Measurements from ENCODE around the gene CD274. TPM values are rescaled to one million over a fixed set of nuclear protein-coding genes. Genes with fewer than 3 reads are reported as not detected.

Gene CD274
- total and polyA plus RNA-seq, 4 experiments from 2014 or later, result 7.9 to 23.0 (median 13.5) TPM

- Mint-ChIP-seq H3K9me3 (no peaks in the 10 kb centered on the region), H3K27ac (no peak overlapping the region), H3K4me3 (no peak overlapping the region), H3K27me3 (no peaks in the 10 kb centered on the region), H3K36me3 (no peaks in the 10 kb centered on the region), H3K4me1 (no peaks in the 10 kb centered on the region)
- H3K4me1 ChIP-seq (ENCODE audit: insufficient read depth, low read length), result no peaks in the 10 kb centered on the region
- no peak overlapping the region for H3K4me3 ChIP-seq (ENCODE audit: low read length in 2 of 2)
- ChIA-PET CTCF (ENCODE audit: partially characterized antibody) (interaction anchor here (1.5 kb wide), 1 partner anchor 106 kb away, joined by 8 read pairs; no protein-coding TSS in a partner anchor), POLR2A (ENCODE audit: partially characterized antibody) (interaction anchor here (0.6 kb wide), 1 partner anchor 40 kb away, joined by 3 read pairs; no protein-coding TSS in a partner anchor)
- intact Hi-C loops (cut with micrococcal nuclease), result no loop called here
- H3K9me3 ChIP-seq (ENCODE audit: control insufficient read depth in 1 of 2, low read length in 2 of 2), result no peaks in the 10 kb centered on the region
- no peaks in the 10 kb centered on the region for H3K36me3 ChIP-seq (ENCODE audit: insufficient read depth, low read length)
- no peak overlapping the region for H3K27ac ChIP-seq (ENCODE audit: low read depth, low read length)
- no peaks in the 10 kb centered on the region for H3K27me3 ChIP-seq (ENCODE audit: insufficient read depth, low read length)
- DNase-seq, result no peak
Measured at GRCh38 chr9:5483306-5483705, 33.0 kb downstream of the CD274 start.

- POLR2A ChIA-PET (ENCODE audit: partially characterized antibody), result no interaction called here
Measured at GRCh38 chr9:5485378-5486085, 35.2 kb downstream of the CD274 start.

GRCh38 chr9:5486988-5487387, 36.6 kb downstream of the CD274 start:
- Mint-ChIP-seq H3K4me1 (peaks cover 0 to 3% (median 0%) of the 10 kb centered on the region in 4 donors), H3K27ac (no peak overlapping the region), H3K4me3 (no peak overlapping the region), H3K9me3 (no peaks in the 10 kb centered on the region), H3K27me3 (no peaks in the 10 kb centered on the region), H3K36me3 (no peaks in the 10 kb centered on the region)
- ChIA-PET CTCF (ENCODE audit: partially characterized antibody) (interaction anchor here (0.8 to 3.4 kb wide), 6 partner anchors 9 to 103 kb away, joined by 3 to 17 read pairs (median 4); partner anchors contain the start of genes CD274 and PDCD1LG2), POLR2A (ENCODE audit: partially characterized antibody) (interaction anchor here (1.1 kb wide), 1 partner anchor 31 kb away, joined by 3 read pairs; no protein-coding TSS in a partner anchor)
- H3K27me3 ChIP-seq (ENCODE audit: insufficient read depth, low read length), result no peaks in the 10 kb centered on the region
- no peak overlapping the region for H3K27ac ChIP-seq (ENCODE audit: low read depth, low read length)
- intact Hi-C loops (cut with micrococcal nuclease), result no loop called here
- H3K4me1 ChIP-seq (ENCODE audit: insufficient read depth, low read length), result no peaks in the 10 kb centered on the region
- no peaks in the 10 kb centered on the region for H3K9me3 ChIP-seq (ENCODE audit: control insufficient read depth in 1 of 2, low read length in 2 of 2)
- DNase-seq, result no peak
- H3K4me3 ChIP-seq (ENCODE audit: low read length in 2 of 2), result no peak overlapping the region
- H3K36me3 ChIP-seq (ENCODE audit: insufficient read depth, low read length), result no peaks in the 10 kb centered on the region

More at GRCh38 chr9:5485378-5486085, 35.2 kb downstream of the CD274 start:
- Mint-ChIP-seq H3K4me1 (no peaks in the 10 kb centered on the region), H3K36me3 (no peaks in the 10 kb centered on the region), H3K27ac (no peak overlapping the region), H3K9me3 (no peaks in the 10 kb centered on the region), H3K4me3 (no peak overlapping the region), H3K27me3 (no peaks in the 10 kb centered on the region)
- Histone ChIP-seq H3K4me3 (ENCODE audit: low read length in 2 of 2) (no peak overlapping the region), H3K9me3 (ENCODE audit: control insufficient read depth in 1 of 2, low read length in 2 of 2) (no peaks in the 10 kb centered on the region), H3K4me1 (ENCODE audit: insufficient read depth, low read length) (no peaks in the 10 kb centered on the region), H3K27ac (ENCODE audit: low read depth, low read length) (no peak overlapping the region), H3K27me3 (ENCODE audit: insufficient read depth, low read length) (no peaks in the 10 kb centered on the region), H3K36me3 (ENCODE audit: insufficient read depth, low read length) (no peaks in the 10 kb centered on the region)
- intact Hi-C loops (cut with micrococcal nuclease), result no loop called here
- DNase-seq, result no peak
- CTCF ChIA-PET (ENCODE audit: partially characterized antibody), result interaction anchor here (1.4 kb wide), 1 partner anchor 102 kb away, joined by 6 read pairs; no protein-coding TSS in a partner anchor

GRCh38 chr9:5488221-5489008, 38.1 kb downstream of the CD274 start:
- no peaks in the 10 kb centered on the region for H3K9me3 ChIP-seq (ENCODE audit: control insufficient read depth in 1 of 2, low read length in 2 of 2)
- Mint-ChIP-seq H3K4me1 (peaks cover 4 to 8% (median 5%) of the 10 kb centered on the region in 4 donors), H3K27ac (no peak overlapping the region), H3K9me3 (no peaks in the 10 kb centered on the region), H3K36me3 (no peaks in the 10 kb centered on the region), H3K4me3 (no peak overlapping the region), H3K27me3 (no peaks in the 10 kb centered on the region)
- ChIA-PET CTCF (ENCODE audit: partially characterized antibody) (interaction anchor here (1.0 to 3.4 kb wide), 6 partner anchors 9 to 101 kb away, joined by 3 to 17 read pairs (median 3); no protein-coding TSS in a partner anchor), POLR2A (ENCODE audit: partially characterized antibody) (no interaction called here)
- H3K4me3 ChIP-seq (ENCODE audit: low read length in 2 of 2), result no peak overlapping the region
- H3K27me3 ChIP-seq (ENCODE audit: insufficient read depth, low read length), result no peaks in the 10 kb centered on the region
- DNase-seq, result no peak
- H3K27ac ChIP-seq (ENCODE audit: low read depth, low read length), result no peak overlapping the region
- intact Hi-C loops (cut with micrococcal nuclease), result no loop called here
- H3K36me3 ChIP-seq (ENCODE audit: insufficient read depth, low read length), result no peaks in the 10 kb centered on the region
- peaks cover 4% of the 10 kb centered on the region for H3K4me1 ChIP-seq (ENCODE audit: insufficient read depth, low read length)

GRCh38 chr9:5489630-5490490, 39.5 kb downstream of the CD274 start:
- no peak overlapping the region for H3K4me3 Mint-ChIP-seq
- no peaks in the 10 kb centered on the region for H3K36me3 ChIP-seq (ENCODE audit: insufficient read depth, low read length)
- peaks cover 8 to 16% (median 10%) of the 10 kb centered on the region in 4 donors for H3K4me1 Mint-ChIP-seq
- H3K36me3 Mint-ChIP-seq, result peaks cover 0 to 3% of the 10 kb centered on the region in 2 donors
- intact Hi-C loops (cut with micrococcal nuclease), result no loop called here
- H3K4me3 ChIP-seq (ENCODE audit: low read length in 2 of 2), result no peak overlapping the region
- H3K9me3 ChIP-seq (ENCODE audit: control insufficient read depth in 1 of 2, low read length in 2 of 2), result no peaks in the 10 kb centered on the region
- DNase-seq, result no peak
- H3K27ac ChIP-seq (ENCODE audit: low read depth, low read length), result no peak overlapping the region
- peaks cover 10% of the 10 kb centered on the region for H3K4me1 ChIP-seq (ENCODE audit: insufficient read depth, low read length)
- H3K27me3 Mint-ChIP-seq, result no peaks in the 10 kb centered on the region
- POLR2A ChIA-PET (ENCODE audit: partially characterized antibody), result no interaction called here
- peaks cover 0 to 4% (median 2%) of the 10 kb centered on the region in 8 donors for H3K9me3 Mint-ChIP-seq
- CTCF ChIA-PET (ENCODE audit: partially characterized antibody), result interaction anchor here (1.0 to 3.4 kb wide), 4 partner anchors 10 to 100 kb away, joined by 3 to 17 read pairs (median 3); no protein-coding TSS in a partner anchor
- no peak overlapping the region for H3K27ac Mint-ChIP-seq
- H3K27me3 ChIP-seq (ENCODE audit: insufficient read depth, low read length), result no peaks in the 10 kb centered on the region

- ChIA-PET CTCF (ENCODE audit: partially characterized antibody) (interaction anchor here (1.1 to 1.4 kb wide), 3 partner anchors 25 to 108 kb away, joined by 3 to 4 read pairs (median 3); partner anchors contain the start of gene CD274), POLR2A (ENCODE audit: partially characterized antibody) (interaction anchor here (1.0 to 1.3 kb wide), 3 partner anchors 12 to 94 kb away, joined by 3 to 4 read pairs (median 3); partner anchors contain the start of gene PDCD1LG2)
- Mint-ChIP-seq H3K9me3 (peaks cover 0 to 4% (median 2%) of the 10 kb centered on the region in 8 donors), H3K36me3 (peaks cover 0 to 3% of the 10 kb centered on the region in 2 donors), H3K4me1 (peaks cover 8 to 16% (median 10%) of the 10 kb centered on the region in 4 donors), H3K27ac (peak overlapping the region in 3 of 7 donors; percentile 13 to 38 (median 35)), H3K27me3 (no peaks in the 10 kb centered on the region), H3K4me3 (peak overlapping the region in 1 of 8 donors; percentile 22)
- DNase-seq, result no peak
- no peaks in the 10 kb centered on the region for H3K9me3 ChIP-seq (ENCODE audit: control insufficient read depth in 1 of 2, low read length in 2 of 2)
- no peaks in the 10 kb centered on the region for H3K36me3 ChIP-seq (ENCODE audit: insufficient read depth, low read length)
- intact Hi-C loops (cut with micrococcal nuclease), result no loop called here
- H3K4me3 ChIP-seq (ENCODE audit: low read length in 2 of 2), result no peak overlapping the region
- H3K27me3 ChIP-seq (ENCODE audit: insufficient read depth, low read length), result no peaks in the 10 kb centered on the region
- H3K4me1 ChIP-seq (ENCODE audit: insufficient read depth, low read length), result peaks cover 10% of the 10 kb centered on the region
- no peak overlapping the region for H3K27ac ChIP-seq (ENCODE audit: low read depth, low read length)
Measured at GRCh38 chr9:5492965-5493678, 42.8 kb downstream of the CD274 start.
